Measurements from ENCODE around the gene ANKS6. TPM values are rescaled to one million over a fixed set of nuclear protein-coding genes. Genes with fewer than 3 reads are reported as not detected.

The ANKS6 gene
- total and polyA plus RNA-seq, 9 of the 15 experiments (the other 6 are each of a cell fraction or from before 2014, with no cell fraction given), result 9.9 to 74.5 (median 36.9) TPM

DNA sequence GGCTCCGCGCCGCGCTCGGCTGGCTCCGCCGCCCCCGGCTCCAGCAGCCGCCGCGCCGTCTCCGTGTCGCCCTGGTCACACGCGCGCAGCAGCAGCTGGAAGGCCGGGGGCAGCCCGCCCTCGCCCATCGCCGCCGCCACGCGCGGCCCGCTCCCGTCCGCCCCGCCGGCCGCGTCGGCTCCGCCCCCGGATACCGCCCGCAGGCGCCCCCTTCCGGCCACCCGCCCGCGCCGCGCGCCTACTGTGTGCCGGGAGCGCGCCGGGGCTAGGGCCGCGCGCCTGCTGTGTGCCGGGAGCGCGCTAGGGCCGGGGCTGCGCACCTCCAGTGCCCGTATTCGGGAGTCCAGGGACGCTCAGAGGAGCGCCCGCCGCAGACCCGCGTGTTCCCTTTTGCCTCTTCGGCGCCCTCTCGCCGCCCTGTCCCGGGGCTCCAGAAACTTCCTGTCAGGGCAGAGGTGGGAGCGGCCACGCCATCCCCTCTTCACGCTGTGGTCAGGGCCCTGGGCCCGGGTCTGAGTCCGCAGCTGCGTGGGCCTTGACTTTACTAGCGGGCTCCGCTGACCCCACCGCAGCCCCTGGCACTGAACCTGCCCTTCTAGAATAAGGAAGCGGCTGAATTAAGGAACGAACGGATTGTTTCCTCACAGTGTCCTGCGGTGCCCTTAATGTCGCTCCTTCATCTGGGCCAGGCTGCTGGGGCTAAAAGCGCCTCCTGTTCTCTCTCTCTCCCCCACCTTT lies at the start of gene ANKS6 (continued):
- TF ChIP-seq, protein P1, sequence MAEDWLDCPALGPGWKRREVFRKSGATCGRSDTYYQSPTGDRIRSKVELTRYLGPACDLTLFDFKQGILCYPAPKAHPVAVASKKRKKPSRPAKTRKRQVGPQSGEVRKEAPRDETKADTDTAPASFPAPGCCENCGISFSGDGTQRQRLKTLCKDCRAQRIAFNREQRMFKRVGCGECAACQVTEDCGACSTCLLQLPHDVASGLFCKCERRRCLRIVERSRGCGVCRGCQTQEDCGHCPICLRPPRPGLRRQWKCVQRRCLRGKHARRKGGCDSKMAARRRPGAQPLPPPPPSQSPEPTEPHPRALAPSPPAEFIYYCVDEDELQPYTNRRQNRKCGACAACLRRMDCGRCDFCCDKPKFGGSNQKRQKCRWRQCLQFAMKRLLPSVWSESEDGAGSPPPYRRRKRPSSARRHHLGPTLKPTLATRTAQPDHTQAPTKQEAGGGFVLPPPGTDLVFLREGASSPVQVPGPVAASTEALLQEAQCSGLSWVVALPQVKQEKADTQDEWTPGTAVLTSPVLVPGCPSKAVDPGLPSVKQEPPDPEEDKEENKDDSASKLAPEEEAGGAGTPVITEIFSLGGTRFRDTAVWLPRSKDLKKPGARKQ (CRISPR knock-in tag; IDR thresholded peaks at IDR 0.05), result peak; percentile 72; the same call in 1 of the 2 replicates
- TF ChIP-seq MAFG (tag; conservative IDR thresholded peaks at IDR 0.05) (no peak), ARNT (IDR thresholded peaks at IDR 0.05) (no peak), POLR3G (IDR thresholded peaks at IDR 0.05; ENCODE audit: extremely low read depth, insufficient read length, insufficient replicate concordance) (no peak), BHLHE40 (IDR thresholded peaks at IDR 0.05; ENCODE audit: low read length) (no peak), SP1 (CRISPR knock-in tag; IDR thresholded peaks at IDR 0.05) (no peak), GATAD2A (IDR thresholded peaks at IDR 0.05) (no peak), ZBTB8A (IDR thresholded peaks at IDR 0.05; ENCODE audit: partially characterized antibody) (no peak), NBN (IDR thresholded peaks at IDR 0.05; ENCODE audit: low read depth) (no peak), ZNF212 (CRISPR knock-in tag; IDR thresholded peaks at IDR 0.05) (0 out of 2 replicates have a peak, but pooled peaks have one; percentile 42), ZNF121 (CRISPR knock-in tag; conservative IDR thresholded peaks at IDR 0.05) (no peak), ZBTB1 (CRISPR knock-in tag; IDR thresholded peaks at IDR 0.05; ENCODE audit: borderline replicate concordance, low read depth) (no peak), NFIX (CRISPR knock-in tag; IDR thresholded peaks at IDR 0.05; ENCODE audit: low read depth) (no peak), ZNF316 (IDR thresholded peaks at IDR 0.05) (no peak), NR2C2 (CRISPR knock-in tag; IDR thresholded peaks at IDR 0.05) (no peak), NR2C2 (tag; IDR thresholded peaks at IDR 0.05) (peak; percentile 71), WHSC1 (IDR thresholded peaks at IDR 0.05; ENCODE audit: low read length) (no peak), TAF7 (tag; IDR thresholded peaks at IDR 0.05) (no peak), TAF9B (IDR thresholded peaks at IDR 0.05; ENCODE audit: partially characterized antibody) (no peak), ZNF311 (CRISPR knock-in tag; IDR thresholded peaks at IDR 0.05) (no peak)
- TF ChIP-seq, protein P2, sequence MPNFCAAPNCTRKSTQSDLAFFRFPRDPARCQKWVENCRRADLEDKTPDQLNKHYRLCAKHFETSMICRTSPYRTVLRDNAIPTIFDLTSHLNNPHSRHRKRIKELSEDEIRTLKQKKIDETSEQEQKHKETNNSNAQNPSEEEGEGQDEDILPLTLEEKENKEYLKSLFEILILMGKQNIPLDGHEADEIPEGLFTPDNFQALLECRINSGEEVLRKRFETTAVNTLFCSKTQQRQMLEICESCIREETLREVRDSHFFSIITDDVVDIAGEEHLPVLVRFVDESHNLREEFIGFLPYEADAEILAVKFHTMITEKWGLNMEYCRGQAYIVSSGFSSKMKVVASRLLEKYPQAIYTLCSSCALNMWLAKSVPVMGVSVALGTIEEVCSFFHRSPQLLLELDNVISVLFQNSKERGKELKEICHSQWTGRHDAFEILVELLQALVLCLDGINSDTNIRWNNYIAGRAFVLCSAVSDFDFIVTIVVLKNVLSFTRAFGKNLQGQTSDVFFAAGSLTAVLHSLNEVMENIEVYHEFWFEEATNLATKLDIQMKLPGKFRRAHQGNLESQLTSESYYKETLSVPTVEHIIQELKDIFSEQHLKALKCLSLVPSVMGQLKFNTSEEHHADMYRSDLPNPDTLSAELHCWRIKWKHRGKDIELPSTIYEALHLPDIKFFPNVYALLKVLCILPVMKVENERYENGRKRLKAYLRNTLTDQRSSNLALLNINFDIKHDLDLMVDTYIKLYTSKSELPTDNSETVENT (CRISPR knock-in tag; IDR thresholded peaks at IDR 0.05), result peak; percentile 62
- TF ChIP-seq, protein P3, sequence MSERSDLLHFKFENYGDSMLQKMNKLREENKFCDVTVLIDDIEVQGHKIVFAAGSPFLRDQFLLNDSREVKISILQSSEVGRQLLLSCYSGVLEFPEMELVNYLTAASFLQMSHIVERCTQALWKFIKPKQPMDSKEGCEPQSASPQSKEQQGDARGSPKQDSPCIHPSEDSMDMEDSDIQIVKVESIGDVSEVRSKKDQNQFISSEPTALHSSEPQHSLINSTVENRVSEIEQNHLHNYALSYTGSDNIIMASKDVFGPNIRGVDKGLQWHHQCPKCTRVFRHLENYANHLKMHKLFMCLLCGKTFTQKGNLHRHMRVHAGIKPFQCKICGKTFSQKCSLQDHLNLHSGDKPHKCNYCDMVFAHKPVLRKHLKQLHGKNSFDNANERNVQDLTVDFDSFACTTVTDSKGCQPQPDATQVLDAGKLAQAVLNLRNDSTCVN (CRISPR knock-in tag; IDR thresholded peaks at IDR 0.05), result no peak
- TF ChIP-seq, protein P4, sequence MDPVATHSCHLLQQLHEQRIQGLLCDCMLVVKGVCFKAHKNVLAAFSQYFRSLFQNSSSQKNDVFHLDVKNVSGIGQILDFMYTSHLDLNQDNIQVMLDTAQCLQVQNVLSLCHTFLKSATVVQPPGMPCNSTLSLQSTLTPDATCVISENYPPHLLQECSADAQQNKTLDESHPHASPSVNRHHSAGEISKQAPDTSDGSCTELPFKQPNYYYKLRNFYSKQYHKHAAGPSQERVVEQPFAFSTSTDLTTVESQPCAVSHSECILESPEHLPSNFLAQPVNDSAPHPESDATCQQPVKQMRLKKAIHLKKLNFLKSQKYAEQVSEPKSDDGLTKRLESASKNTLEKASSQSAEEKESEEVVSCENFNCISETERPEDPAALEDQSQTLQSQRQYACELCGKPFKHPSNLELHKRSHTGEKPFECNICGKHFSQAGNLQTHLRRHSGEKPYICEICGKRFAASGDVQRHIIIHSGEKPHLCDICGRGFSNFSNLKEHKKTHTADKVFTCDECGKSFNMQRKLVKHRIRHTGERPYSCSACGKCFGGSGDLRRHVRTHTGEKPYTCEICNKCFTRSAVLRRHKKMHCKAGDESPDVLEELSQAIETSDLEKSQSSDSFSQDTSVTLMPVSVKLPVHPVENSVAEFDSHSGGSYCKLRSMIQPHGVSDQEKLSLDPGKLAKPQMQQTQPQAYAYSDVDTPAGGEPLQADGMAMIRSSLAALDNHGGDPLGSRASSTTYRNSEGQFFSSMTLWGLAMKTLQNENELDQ (CRISPR knock-in tag; IDR thresholded peaks at IDR 0.05; ENCODE audit: borderline replicate concordance), result no peak

All from K562 (cell line).